ENCODE results near the gene CDC37L1. TPM values are rescaled to one million over a fixed set of nuclear protein-coding genes. Genes with fewer than 3 reads are reported as not detected.

CDC37L1 gene
- total RNA-seq (10 to 100 TPM in 6 of 7 donors, 1 to 10 TPM in 1; 9.8 to 21.2 (median 13.8) TPM), polyA plus RNA-seq (1 to 10 TPM; 5.3 to 7.0 (median 6.5) TPM)
- long read RNA-seq, donor 1, transcript CDC37L1-201 (7 exons, 3,502 nt): major isoform, 5 of 8 reads
- long read RNA-seq, donor 1, partial matches to known transcripts: 0 of 8 reads
- long read RNA-seq, donor 1, other reads (novel, unspliced or antisense): 0 of 8 reads
- long read RNA-seq, donor 2, partial matches to known transcripts: 0 of 6 reads
- long read RNA-seq, donor 2, other reads (novel, unspliced or antisense): 0 of 6 reads

DNA sequence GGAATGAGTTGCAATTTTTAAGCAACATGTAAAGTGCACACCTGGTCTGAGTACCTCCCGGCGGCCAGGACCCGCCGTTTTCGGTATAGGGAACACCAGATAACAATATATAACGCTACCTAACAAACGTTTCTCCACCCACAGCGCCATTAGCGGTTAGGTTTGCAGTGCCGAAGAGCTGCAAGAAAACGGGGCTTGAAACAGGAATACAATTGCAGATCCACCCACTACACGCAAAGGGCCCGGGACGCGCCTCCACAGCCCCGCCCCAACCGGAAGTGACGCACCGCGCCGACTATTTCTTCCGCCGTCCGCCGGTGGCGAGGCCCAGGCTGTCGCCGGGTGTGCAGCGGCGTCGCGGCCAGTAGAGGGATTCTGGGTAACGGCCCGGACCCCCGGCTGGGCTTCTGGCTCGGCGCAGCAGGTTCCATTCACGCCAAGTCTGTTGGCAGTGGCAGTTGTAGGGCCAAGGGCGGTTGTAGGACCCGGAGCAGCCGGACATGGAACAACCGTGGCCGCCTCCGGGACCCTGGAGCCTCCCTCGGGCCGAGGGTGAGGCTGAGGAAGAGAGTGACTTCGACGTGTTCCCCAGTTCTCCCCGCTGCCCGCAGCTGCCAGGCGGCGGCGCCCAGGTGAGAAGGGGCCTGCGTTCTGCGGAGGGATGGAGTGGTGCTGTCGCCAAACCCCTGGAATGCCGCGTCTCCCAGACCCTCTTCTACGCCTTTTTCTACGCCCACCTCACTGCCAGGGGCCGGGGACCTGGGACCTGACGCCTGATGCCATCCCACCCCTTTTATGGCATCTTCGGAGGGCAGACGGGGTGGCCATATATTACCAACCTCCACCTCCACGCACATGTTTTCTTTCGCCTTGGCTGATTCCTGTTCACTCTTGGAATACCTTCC, at the start of gene CDC37L1:
Gene CDC37L1 (plus strand): TSS at position 302 of the 905 bp plus-strand sequence. CDS start 199 bp downstream, at position 501.
- TF ChIP-seq POLR2AphosphoS5 (IDR thresholded peaks at IDR 0.05) (peak; percentile 99), POLR2A (IDR thresholded peaks at IDR 0.05) (peak; percentile 80 to 94 (median 90)), CTCF (IDR thresholded peaks at IDR 0.05 in 8 of 11, conservative IDR thresholded peaks at IDR 0.05 in 3 of 11) (peak; percentile 76 to 98 (median 92))
- 0 to 1% (median 0%) methylated on average over 56 to 66 of the region's 66 CpGs for WGBS, 5 donors
- H3K4me1 ChIP-seq: peaks cover 9 to 51% (median 26%) of the 10 kb centered on the region in 6 donors
- intact Hi-C loops (cut with DNase I; ENCODE audit: low total_unique reads): loop anchor here (5.0 kb wide), 1 partner anchor 53 kb away; no protein-coding TSS in a partner anchor
- peak within 1 kb of the TSS; percentile 95 to 99 (median 98) for H3K27ac ChIP-seq
- H3K9me3 ChIP-seq: no peaks in the 10 kb centered on the region
- H3K36me3 ChIP-seq: peaks cover 0 to under 1% (median 0%) of the 10 kb centered on the region in 6 donors
- H3K27me3 ChIP-seq (replicated peaks in 1 of 7): no peaks in the 10 kb centered on the region
- DNase-seq: peak; percentile 100
- H3K4me3 ChIP-seq: peak within 1 kb of the TSS; percentile 57 to 87 (median 70)

DNA sequence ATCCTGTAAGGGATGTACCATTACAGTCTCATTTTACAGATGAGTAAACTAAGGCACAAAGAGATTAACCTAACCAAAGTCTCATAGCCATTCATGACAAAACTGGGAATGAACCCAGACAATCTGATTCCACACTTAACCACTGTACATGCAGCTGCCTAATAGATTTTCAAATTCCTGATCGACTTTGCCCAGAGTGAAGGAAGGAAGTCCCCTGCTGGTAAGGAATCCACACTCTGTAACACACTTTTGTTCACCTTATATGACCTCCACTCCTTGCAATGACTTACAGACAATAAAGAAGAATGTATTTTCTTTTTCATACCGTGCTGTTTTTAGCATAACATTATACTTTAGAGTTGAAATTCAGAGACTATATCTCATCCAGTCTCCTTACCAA, 48.5 kb upstream of the CDC37L1 start:
- DNase-seq: no peak
- 46 to 54% (median 50%) methylated on average over 2 of the region's 2 CpGs for WGBS, 5 donors
- Histone ChIP-seq H3K4me3 (no peak overlapping the region), H3K36me3 (no peaks in the 10 kb centered on the region), H3K4me1 (no peaks in the 10 kb centered on the region), H3K27ac (no peak overlapping the region), H3K27me3 (replicated peaks in 1 of 7) (no peaks in the 10 kb centered on the region), H3K9me3 (no peaks in the 10 kb centered on the region)
- intact Hi-C loops (cut with DNase I; ENCODE audit: low total_unique reads): no loop called here
- no peak for TF ChIP-seq POLR2A (IDR thresholded peaks at IDR 0.05)

DNA sequence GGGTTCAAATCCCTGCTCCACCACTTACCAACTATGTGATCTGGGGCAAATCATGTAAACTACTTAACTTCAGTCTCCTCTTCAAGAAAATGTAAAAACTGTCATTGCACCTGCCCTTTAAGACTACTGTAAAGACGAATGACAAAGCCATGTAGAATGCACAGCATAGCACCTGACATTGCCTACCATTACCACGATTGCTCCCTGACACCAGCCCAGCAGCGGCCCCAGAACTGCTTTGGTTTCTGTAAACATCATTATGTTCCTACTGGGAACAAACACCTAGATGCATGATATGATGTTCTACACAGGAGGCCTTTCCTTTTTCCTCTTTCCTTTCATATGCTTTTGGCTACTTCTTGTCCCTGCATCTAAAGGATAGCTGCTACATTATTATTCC, 40.4 kb upstream of the CDC37L1 start:
- no peaks in the 10 kb centered on the region for H3K36me3 ChIP-seq
- H3K9me3 ChIP-seq: no peaks in the 10 kb centered on the region
- WGBS, 5 donors: 73 to 90% (median 85%) methylated on average over 3 of the region's 3 CpGs
- intact Hi-C loops (cut with DNase I; ENCODE audit: low total_unique reads): no loop called here
- H3K4me3 ChIP-seq: no peak overlapping the region
- H3K27ac ChIP-seq: no peak overlapping the region
- H3K27me3 ChIP-seq (replicated peaks in 1 of 7): no peaks in the 10 kb centered on the region
- no peak for TF ChIP-seq POLR2AphosphoS5 (IDR thresholded peaks at IDR 0.05)
- no peak for TF ChIP-seq POLR2A (IDR thresholded peaks at IDR 0.05)
- no peak for TF ChIP-seq CTCF (IDR thresholded peaks at IDR 0.05 in 8 of 11, conservative IDR thresholded peaks at IDR 0.05 in 3 of 11)
- H3K4me1 ChIP-seq: no peaks in the 10 kb centered on the region
- no peak for DNase-seq

DNA sequence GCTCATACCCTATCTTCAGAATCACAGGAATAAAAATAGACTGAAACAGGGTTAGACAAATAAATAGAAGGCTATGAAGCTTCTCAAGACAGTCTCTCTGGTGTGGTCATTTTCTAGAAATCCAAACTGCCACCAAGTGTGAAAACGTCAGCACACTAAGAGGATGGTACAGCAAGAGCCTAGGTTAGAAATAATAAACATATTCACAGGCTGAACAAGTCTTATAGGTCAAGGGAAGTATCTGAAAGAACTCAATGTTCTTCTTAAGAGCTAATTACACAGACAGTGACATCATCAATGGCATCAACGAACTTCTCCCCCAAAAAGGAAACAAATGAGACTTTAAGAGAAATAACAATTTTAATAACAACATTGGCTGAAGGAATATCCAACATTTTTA, 39.9 kb upstream of the CDC37L1 start:
- intact Hi-C loops (cut with DNase I; ENCODE audit: low total_unique reads): no loop called here
- WGBS, 5 donors: 50 to 74% (median 57%) methylated on average over 2 of the region's 2 CpGs
- no peak for TF ChIP-seq POLR2AphosphoS5 (IDR thresholded peaks at IDR 0.05)
- TF ChIP-seq POLR2A (IDR thresholded peaks at IDR 0.05): no peak
- no peak for TF ChIP-seq CTCF (IDR thresholded peaks at IDR 0.05 in 8 of 11, conservative IDR thresholded peaks at IDR 0.05 in 3 of 11)

More for the DNA sequence above, 39.9 kb upstream of the CDC37L1 start:
- Histone ChIP-seq H3K36me3 (no peaks in the 10 kb centered on the region), H3K9me3 (no peaks in the 10 kb centered on the region), H3K4me1 (no peaks in the 10 kb centered on the region), H3K27me3 (replicated peaks in 1 of 7) (no peaks in the 10 kb centered on the region), H3K27ac (no peak overlapping the region), H3K4me3 (no peak overlapping the region)
- no peak for DNase-seq

Measured in spleen (tissue), 13 donors.